Activated CD4-positive, alpha-beta memory T cell treated with anti-CD3 and anti-CD28 coated beads, Interleukin-2, amount 10 ng/mL, durations not matched to agents 7 days and 5 days (primary cell): ENCODE measurements around the gene ARPC1A. TPM values are rescaled to one million over a fixed set of nuclear protein-coding genes. Genes with fewer than 3 reads are reported as not detected.
"Not testable (repeated sequence)": the region's sequence is repeated elsewhere in the genome, so short reads cannot be mapped to it uniquely, and the experiment has no call there.

ENCODE experiments used
- CTCF ChIA-PET: fragments of 350-600 bp; sonication (Branson Sonifier 250); formaldehyde crosslinking; loops from one replicate; lab custom pipeline; 2021; ENCODE audit warnings: antibody characterized with exemption, inconsistent platforms; lab: Charles Lee
- POLR2A ChIA-PET: fragments of 350-600 bp; sonication (Branson Sonifier 250); formaldehyde crosslinking; loops from one replicate; lab custom pipeline; 2021; ENCODE audit warnings: antibody characterized with exemption; lab: Charles Lee
- DNase-seq: peaks from one replicate; pipeline ENCODE4 v3.0.0-alpha.2; 2020
- H3K27ac Mint-ChIP-seq: one replicate; pipeline ENCODE4 v1.8.0; 2021; ENCODE audit warnings: mild to moderate bottlenecking, mixed read lengths
- H3K27me3 Mint-ChIP-seq: one replicate; pipeline ENCODE4 v1.8.0; 2021; ENCODE audit warnings: mixed read lengths
- H3K36me3 Mint-ChIP-seq: one replicate; pipeline ENCODE4 v1.8.0; 2021; ENCODE audit warnings: low read depth, mixed read lengths
- H3K4me1 Mint-ChIP-seq: one replicate; pipeline ENCODE4 v1.8.0; 2021; ENCODE audit warnings: mixed read lengths
- H3K4me3 Mint-ChIP-seq: one replicate; pipeline ENCODE4 v1.8.0; 2021; ENCODE audit warnings: mild to moderate bottlenecking, mixed read lengths
- H3K9me3 Mint-ChIP-seq: one replicate; pipeline ENCODE4 v1.8.0; 2021; ENCODE audit warnings: mixed read lengths
- total RNA-seq, 2 experiments: library from RNA; stranded (reverse); gene quantifications; one replicate each; pipeline ENCODE4 v1.2.3, GENCODE V29; 2021

ARPC1A gene
- total RNA-seq, 2 experiments from 2014 or later = 63.8 to 68.9 TPM

DNA sequence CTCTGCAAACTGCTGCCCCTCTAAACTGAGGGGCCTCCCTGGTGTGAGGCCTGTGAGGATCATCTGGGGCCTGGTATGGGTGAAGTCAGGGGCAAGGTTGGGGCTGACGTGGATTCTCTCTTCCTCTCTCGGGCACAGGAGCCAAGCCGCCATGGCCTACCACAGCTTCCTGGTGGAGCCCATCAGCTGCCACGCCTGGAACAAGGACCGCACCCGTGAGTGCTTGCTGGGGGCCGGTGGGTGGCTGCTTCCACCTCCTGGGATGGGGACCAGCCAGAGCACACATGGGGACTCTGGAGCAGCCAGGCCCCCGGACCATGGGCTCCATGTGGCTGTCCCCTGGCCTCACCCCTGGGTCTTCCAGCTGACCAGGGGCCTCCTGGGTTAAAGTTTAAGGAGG lies 59.9 kb downstream of the ARPC1A start:
- Mint-ChIP-seq H3K27me3 (no peaks in the 10 kb centered on the region), H3K36me3 (peaks cover 64% of the 10 kb centered on the region), H3K27ac (peak overlapping the region; percentile 70), H3K4me1 (peaks cover 40% of the 10 kb centered on the region), H3K4me3 (peak overlapping the region; percentile 4), H3K9me3 (no peaks in the 10 kb centered on the region)
- DNase-seq = peak; percentile 38
- POLR2A ChIA-PET = interaction anchor here (1.5 to 10.8 kb wide), 3 partner anchors 10 to 18 kb away, joined by 3 to 160 read pairs (median 19); partner anchors contain the start of genes ARPC1B, BUD31 and PDAP1
- CTCF ChIA-PET = interaction anchor here (0.6 to 1.6 kb wide), 3 partner anchors 9 to 20 kb away, joined by 3 to 7 read pairs (median 3); no protein-coding TSS in a partner anchor

DNA sequence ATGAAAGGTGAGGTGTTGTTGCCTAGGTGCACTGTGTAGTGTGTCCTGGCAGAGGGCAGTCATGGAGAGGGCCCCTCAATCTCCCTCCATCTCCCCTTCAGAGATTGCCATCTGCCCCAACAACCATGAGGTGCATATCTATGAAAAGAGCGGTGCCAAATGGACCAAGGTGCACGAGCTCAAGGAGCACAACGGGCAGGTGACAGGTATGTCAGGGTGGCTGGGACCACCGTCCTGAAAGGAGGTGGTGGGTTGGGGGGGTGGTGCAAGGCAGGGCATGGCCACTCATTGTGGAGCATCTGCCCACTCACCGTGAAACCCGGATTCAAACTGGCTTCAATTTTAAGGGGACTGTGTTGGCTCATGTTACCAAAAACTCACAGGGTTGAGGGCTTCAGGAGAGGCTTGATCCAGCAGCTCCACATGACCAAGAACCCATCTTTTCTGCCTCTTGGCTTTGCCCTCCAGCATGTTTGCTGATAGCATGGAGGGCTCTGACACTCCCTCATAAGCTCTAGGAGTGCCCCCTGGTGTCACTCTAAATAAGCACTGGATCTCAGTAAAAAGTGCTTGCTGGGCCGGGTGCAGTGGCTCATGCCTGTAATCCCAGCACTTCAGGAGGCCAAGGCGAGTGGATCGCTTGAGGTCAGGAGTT lies 61.0 kb downstream of the ARPC1A start:
- ChIA-PET CTCF (interaction anchor here (0.7 to 1.6 kb wide), 6 partner anchors 11 to 24 kb away, joined by 3 to 7 read pairs (median 4); partner anchors contain the start of gene BUD31), POLR2A (interaction anchor here (1.1 to 10.8 kb wide), 4 partner anchors 8 to 17 kb away, joined by 3 to 160 read pairs (median 11); partner anchors contain the start of genes ARPC1B, BUD31 and PDAP1)
- Mint-ChIP-seq H3K36me3 (peaks cover 67% of the 10 kb centered on the region), H3K27me3 (no peaks in the 10 kb centered on the region), H3K9me3 (no peaks in the 10 kb centered on the region), H3K27ac (peak overlapping the region; percentile 68), H3K4me1 (peaks cover 36% of the 10 kb centered on the region), H3K4me3 (no peak overlapping the region)
- DNase-seq = peak; percentile 50

DNA sequence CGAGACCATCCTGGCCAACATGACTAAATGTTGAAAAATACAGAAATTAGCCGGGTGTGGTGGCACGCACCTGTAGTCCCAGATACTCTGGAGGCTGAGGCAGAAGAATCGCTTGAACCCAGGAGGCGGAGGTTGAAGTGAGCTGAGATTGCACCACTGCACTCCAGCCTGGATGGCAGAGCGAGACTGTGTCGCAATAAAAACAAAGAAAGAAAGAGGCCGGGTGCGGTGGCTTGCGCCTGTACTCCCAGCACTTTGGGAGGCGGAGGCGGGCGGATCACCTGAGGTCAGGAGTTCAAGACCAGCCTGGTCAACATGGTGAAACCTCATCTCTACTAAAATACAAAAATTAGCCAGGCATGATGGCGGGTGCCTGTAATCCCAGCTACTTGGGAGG lies 61.5 kb downstream of the ARPC1A start:
- peaks cover 67% of the 10 kb centered on the region for H3K36me3 Mint-ChIP-seq
- H3K27ac Mint-ChIP-seq, DNase-seq, H3K4me3 Mint-ChIP-seq, H3K27me3 Mint-ChIP-seq, H3K9me3 Mint-ChIP-seq: not testable (repeated sequence)
- ChIA-PET POLR2A (interaction anchor here (1.1 to 10.8 kb wide), 3 partner anchors 13 to 17 kb away, joined by 3 to 160 read pairs (median 19); partner anchors contain the start of genes ARPC1B, BUD31 and PDAP1), CTCF (interaction anchor here (0.7 to 1.6 kb wide), 4 partner anchors 12 to 22 kb away, joined by 3 to 7 read pairs (median 4); partner anchors contain the start of gene BUD31)
- peaks cover 39% of the 10 kb centered on the region for H3K4me1 Mint-ChIP-seq

DNA sequence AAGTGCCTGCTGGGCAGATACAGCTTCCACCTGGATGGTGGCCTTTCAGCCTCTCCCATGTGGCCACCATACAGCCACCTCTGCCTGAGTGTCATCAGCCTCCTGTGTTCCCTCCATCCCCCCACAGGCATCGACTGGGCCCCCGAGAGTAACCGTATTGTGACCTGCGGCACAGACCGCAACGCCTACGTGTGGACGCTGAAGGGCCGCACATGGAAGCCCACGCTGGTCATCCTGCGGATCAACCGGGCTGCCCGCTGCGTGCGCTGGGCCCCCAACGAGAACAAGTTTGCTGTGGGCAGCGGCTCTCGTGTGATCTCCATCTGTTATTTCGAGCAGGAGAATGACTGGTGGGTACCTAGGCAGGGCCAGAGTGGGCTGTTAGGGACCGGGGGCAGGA lies 62.2 kb downstream of the ARPC1A start:
- no peak for DNase-seq
- H3K9me3 Mint-ChIP-seq = no peaks in the 10 kb centered on the region
- POLR2A ChIA-PET = interaction anchor here (1.1 to 10.8 kb wide), 3 partner anchors 13 to 16 kb away, joined by 3 to 160 read pairs (median 19); partner anchors contain the start of genes ARPC1B, BUD31 and PDAP1
- peaks cover 70% of the 10 kb centered on the region for H3K36me3 Mint-ChIP-seq
- CTCF ChIA-PET = interaction anchor here (1.1 kb wide), 1 partner anchor 19 kb away, joined by 4 read pairs; no protein-coding TSS in a partner anchor
- H3K4me3 Mint-ChIP-seq = no peak overlapping the region
- no peaks in the 10 kb centered on the region for H3K27me3 Mint-ChIP-seq
- peaks cover 43% of the 10 kb centered on the region for H3K4me1 Mint-ChIP-seq
- no peak overlapping the region for H3K27ac Mint-ChIP-seq

DNA sequence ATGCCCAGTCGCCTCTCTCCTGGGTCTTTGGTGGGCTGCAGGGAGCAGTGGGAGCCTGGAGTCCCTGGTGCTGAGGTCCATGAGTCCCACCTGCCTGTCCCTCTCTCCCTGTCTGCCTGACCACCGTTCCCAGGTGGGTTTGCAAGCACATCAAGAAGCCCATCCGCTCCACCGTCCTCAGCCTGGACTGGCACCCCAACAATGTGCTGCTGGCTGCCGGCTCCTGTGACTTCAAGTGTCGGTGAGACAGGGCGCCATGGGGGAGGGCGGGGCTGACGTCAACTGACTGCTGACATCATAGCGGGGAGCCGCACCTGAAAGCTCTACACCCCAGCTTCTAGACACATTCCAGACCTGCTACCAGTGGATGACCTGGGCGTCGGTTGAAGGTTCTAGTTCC lies 64.1 kb downstream of the ARPC1A start:
- ChIA-PET CTCF (interaction anchor here (0.6 to 2.1 kb wide), 3 partner anchors 17 to 58 kb away, joined by 3 to 5 read pairs (median 3); no protein-coding TSS in a partner anchor), POLR2A (interaction anchor here (6.1 to 10.8 kb wide), 2 partner anchors 12 to 14 kb away, joined by 70 to 160 read pairs; partner anchors contain the start of genes ARPC1B, BUD31 and PDAP1)
- peaks cover 42% of the 10 kb centered on the region for H3K4me1 Mint-ChIP-seq
- H3K27ac Mint-ChIP-seq = no peak overlapping the region
- H3K4me3 Mint-ChIP-seq = no peak overlapping the region
- H3K27me3 Mint-ChIP-seq = no peaks in the 10 kb centered on the region
- no peak for DNase-seq
- peaks cover 73% of the 10 kb centered on the region for H3K36me3 Mint-ChIP-seq
- no peaks in the 10 kb centered on the region for H3K9me3 Mint-ChIP-seq

DNA sequence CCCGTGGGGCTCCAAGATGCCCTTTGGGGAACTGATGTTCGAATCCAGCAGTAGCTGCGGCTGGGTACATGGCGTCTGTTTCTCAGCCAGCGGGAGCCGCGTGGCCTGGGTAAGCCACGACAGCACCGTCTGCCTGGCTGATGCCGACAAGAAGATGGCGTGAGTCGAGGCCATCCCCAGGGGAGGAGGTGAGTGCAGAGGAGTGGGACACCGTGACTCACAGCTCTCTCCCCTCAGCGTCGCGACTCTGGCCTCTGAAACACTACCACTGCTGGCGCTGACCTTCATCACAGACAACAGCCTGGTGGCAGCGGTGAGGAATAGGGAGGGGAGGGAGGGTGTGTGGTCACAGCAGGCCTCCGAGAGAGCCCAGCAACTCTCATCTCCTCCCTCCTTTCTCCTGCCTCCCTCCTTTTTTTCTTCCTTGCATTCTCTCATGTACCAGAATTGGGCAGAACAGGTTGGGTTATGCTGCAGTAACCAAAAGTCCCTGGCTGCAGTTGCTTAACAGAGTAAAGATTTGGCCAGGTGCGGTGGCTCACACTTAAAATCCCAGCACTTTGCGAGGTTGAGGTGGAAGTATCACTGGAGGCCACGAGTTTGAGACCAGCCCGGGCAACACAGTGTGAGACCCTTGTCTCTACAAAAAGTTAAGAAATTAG lies 65.4 kb downstream of the ARPC1A start:
- H3K4me1 Mint-ChIP-seq = peaks cover 36% of the 10 kb centered on the region
- CTCF ChIA-PET = interaction anchor here (0.8 to 2.1 kb wide), 2 partner anchors 16 to 28 kb away, joined by 4 to 5 read pairs; no protein-coding TSS in a partner anchor
- no peak for DNase-seq

DNA sequence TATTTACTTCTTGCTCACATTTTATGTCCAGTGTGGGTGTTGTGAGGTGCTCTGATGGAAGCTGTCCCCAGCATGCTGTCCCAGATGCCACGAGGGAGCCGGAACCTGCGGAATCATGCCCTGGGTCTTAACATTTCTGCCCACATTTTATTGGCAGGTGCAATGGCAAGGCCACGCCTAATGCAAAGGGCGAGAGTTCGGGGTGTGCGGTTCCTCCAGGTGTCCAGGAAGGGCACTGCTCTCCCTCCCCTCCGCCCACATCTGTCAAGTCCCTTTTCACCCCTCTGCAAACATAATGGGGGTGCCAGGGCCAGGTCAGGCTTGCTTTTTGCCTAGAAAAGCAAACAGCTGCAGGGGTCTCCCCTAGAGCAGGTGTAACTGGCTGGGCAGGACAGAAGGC lies 66.3 kb downstream of the ARPC1A start:
- Mint-ChIP-seq H3K4me1 (peaks cover 32% of the 10 kb centered on the region), H3K36me3 (peaks cover 73% of the 10 kb centered on the region), H3K27ac (peak overlapping the region; percentile 85), H3K4me3 (no peak overlapping the region), H3K9me3 (no peaks in the 10 kb centered on the region), H3K27me3 (no peaks in the 10 kb centered on the region)
- ChIA-PET POLR2A (interaction anchor here (6.1 to 10.8 kb wide), 2 partner anchors 12 to 15 kb away, joined by 70 to 160 read pairs; partner anchors contain the start of genes ARPC1B, BUD31 and PDAP1), CTCF (interaction anchor here (0.5 to 2.1 kb wide), 2 partner anchors 15 kb away, joined by 4 to 5 read pairs; no protein-coding TSS in a partner anchor)
- no peak for DNase-seq

More for the DNA sequence above, 65.4 kb downstream of the ARPC1A start:
- no peak overlapping the region for H3K4me3 Mint-ChIP-seq
- H3K27ac Mint-ChIP-seq = no peak overlapping the region
- POLR2A ChIA-PET = interaction anchor here (6.1 to 10.8 kb wide), 2 partner anchors 13 to 14 kb away, joined by 70 to 160 read pairs; partner anchors contain the start of genes ARPC1B, BUD31 and PDAP1
- no peaks in the 10 kb centered on the region for H3K27me3 Mint-ChIP-seq
- H3K9me3 Mint-ChIP-seq = no peaks in the 10 kb centered on the region
- H3K36me3 Mint-ChIP-seq = peaks cover 74% of the 10 kb centered on the region

DNA sequence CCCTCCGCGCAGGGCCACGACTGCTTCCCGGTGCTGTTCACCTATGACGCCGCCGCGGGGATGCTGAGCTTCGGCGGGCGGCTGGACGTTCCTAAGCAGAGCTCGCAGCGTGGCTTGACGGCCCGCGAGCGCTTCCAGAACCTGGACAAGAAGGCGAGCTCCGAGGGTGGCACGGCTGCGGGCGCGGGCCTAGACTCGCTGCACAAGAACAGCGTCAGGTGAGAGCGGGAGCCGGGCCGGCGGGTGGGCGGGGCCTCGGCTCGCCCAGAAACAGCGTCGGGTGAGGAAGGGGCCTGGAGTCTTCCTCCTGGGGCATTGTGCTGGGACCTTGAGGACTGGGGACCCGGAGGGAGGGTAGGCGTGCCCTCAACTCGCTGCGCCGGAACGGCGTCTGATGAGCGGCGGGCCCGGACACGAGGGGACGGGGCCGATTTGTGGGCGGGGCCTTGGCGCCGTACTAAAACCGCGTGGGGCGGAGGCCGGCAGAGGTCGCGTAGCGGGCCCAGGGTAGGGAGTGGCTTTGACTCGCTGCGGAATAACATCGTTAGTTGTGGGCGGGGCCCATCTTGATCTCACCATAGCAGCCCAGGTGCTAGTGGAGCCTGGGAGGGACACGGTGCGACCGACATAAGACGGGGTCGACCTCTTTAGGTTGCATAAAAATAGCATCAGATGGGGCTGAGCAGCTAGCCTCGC lies 67.1 kb downstream of the ARPC1A start:
- peaks cover 77% of the 10 kb centered on the region for H3K36me3 Mint-ChIP-seq
- H3K9me3 Mint-ChIP-seq = no peaks in the 10 kb centered on the region
- peak; percentile 85 for DNase-seq
- ChIA-PET POLR2A (interaction anchor here (1.0 to 10.8 kb wide), 3 partner anchors 10 to 15 kb away, joined by 3 to 160 read pairs (median 70); partner anchors contain the start of genes ARPC1B, BUD31 and PDAP1), CTCF (interaction anchor here (1.1 to 1.2 kb wide), 2 partner anchors 13 to 54 kb away, joined by 3 to 4 read pairs; no protein-coding TSS in a partner anchor)
- peak overlapping the region; percentile 85 for H3K27ac Mint-ChIP-seq
- H3K27me3 Mint-ChIP-seq = no peaks in the 10 kb centered on the region
- H3K4me3 Mint-ChIP-seq = peak overlapping the region; percentile 60
- peaks cover 33% of the 10 kb centered on the region for H3K4me1 Mint-ChIP-seq

DNA sequence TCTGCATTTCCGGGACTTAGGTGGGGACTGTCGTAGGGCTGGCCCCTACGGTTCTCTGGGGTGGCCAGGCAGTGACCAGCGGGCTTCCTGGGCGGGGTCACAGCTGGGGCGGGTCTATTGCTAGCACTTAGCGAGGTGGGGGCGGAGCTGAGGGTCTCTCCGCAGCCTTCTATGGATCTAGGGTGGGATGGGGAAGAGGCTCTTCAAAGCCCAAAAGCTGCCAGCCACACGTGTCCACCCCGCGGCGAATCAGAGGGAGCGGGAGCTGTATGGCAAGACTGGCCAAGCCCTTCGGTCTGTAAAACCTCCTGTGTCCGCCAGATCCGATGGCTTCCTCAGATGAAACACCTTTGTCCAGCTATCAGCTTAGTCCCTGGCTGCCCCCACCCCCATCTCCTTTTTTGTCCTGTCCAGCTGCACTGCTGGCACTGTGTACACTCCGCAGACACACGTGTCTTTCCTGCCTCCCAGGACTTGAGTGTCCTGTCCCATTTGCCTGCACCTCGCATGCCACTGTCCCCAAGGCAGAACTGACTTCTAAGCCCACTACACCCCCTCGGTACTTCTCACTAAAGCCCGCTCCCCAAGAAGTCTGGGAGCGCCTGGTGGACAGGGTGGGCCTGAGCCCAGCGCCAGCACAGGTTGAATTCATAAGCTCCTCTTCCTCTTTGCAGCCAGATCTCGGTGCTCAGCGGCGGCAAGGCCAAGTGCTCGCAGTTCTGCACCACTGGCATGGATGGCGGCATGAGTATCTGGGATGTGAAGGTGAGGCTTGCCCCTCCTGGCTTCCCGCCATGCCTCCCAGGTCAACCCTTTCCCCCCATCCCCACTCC lies 67.9 kb downstream of the ARPC1A start:
- Mint-ChIP-seq H3K9me3 (no peaks in the 10 kb centered on the region), H3K27ac (peak overlapping the region; percentile 85), H3K4me1 (peaks cover 38% of the 10 kb centered on the region), H3K36me3 (peaks cover 77% of the 10 kb centered on the region), H3K27me3 (no peaks in the 10 kb centered on the region), H3K4me3 (peak overlapping the region; percentile 60)
- POLR2A ChIA-PET = interaction anchor here (1.0 to 10.8 kb wide), 3 partner anchors 10 to 16 kb away, joined by 3 to 160 read pairs (median 70); partner anchors contain the start of genes ARPC1B, BUD31 and PDAP1
- CTCF ChIA-PET = interaction anchor here (0.7 to 1.2 kb wide), 3 partner anchors 12 to 879 kb away, joined by 3 to 4 read pairs (median 3); no protein-coding TSS in a partner anchor
- no peak for DNase-seq

DNA sequence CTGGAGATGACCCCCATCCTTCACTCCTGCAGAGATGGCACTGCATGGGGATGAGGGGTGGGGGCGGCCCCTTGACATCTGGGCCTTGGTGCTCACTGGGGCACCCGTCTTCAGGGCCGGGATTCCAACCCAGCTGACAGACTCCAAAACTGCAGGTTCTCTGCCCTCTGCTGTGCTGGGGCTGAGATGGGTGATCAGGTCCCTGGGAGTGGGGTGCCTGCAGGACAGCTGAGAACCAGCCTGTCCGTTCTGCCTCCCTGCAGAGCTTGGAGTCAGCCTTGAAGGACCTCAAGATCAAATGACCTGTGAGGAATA lies 68.4 kb downstream of the ARPC1A start:
- Mint-ChIP-seq H3K4me1 (peaks cover 42% of the 10 kb centered on the region), H3K27me3 (no peaks in the 10 kb centered on the region), H3K9me3 (no peaks in the 10 kb centered on the region), H3K36me3 (peaks cover 81% of the 10 kb centered on the region), H3K4me3 (no peak overlapping the region), H3K27ac (peak overlapping the region; percentile 52)
- POLR2A ChIA-PET = interaction anchor here (1.0 to 10.8 kb wide), 4 partner anchors 8 to 17 kb away, joined by 3 to 160 read pairs (median 36); partner anchors contain the start of genes ARPC1B, BUD31 and PDAP1
- CTCF ChIA-PET = interaction anchor here (0.7 kb wide), 1 partner anchor 878 kb away, joined by 3 read pairs; no protein-coding TSS in a partner anchor
- DNase-seq = no peak
